8988T (cell line): Measurements from ENCODE around the gene NTNG2.
"Not testable (repeated sequence)": the region's sequence is repeated elsewhere in the genome, so short reads cannot be mapped to it uniquely, and the experiment has no call there.

Source experiments
- DNase-seq: peaks from one replicate; pipeline ENCODE4 v3.0.0; 2011

Gene NTNG2, protein sequence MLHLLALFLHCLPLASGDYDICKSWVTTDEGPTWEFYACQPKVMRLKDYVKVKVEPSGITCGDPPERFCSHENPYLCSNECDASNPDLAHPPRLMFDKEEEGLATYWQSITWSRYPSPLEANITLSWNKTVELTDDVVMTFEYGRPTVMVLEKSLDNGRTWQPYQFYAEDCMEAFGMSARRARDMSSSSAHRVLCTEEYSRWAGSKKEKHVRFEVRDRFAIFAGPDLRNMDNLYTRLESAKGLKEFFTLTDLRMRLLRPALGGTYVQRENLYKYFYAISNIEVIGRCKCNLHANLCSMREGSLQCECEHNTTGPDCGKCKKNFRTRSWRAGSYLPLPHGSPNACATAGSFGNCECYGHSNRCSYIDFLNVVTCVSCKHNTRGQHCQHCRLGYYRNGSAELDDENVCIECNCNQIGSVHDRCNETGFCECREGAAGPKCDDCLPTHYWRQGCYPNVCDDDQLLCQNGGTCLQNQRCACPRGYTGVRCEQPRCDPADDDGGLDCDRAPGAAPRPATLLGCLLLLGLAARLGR

DNA sequence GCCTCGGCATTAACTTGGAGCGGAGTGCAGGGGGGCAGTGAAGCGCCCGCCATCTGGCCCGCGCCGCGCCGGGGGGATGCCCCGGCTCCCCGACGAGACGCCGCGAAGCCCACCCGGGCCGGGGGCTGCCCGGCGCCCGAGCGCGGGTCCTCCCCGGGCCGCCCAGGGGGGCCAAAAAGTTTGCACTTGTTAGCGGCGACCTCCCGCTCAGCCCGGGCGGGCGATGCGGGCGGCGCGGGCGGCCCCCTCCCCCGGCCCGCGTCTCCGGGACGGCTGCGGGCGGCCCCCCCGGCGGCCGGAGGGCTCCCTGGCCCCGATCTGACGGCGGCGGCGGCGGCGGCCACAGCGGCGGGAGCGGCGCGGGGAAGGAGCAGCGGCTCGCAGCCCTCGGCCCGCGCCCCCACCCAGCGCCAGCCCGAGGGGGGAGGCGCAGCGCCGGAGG lies at the start of gene NTNG2:
Gene NTNG2 (plus strand): TSS at position 316 of the 442 bp plus-strand sequence. CDS start 4,774 bp downstream, outside the sequence.
- no peak for DNase-seq

GRCh38 chr9:132114102-132114707 lies 47.7 kb upstream of the NTNG2 start:
- no peak for DNase-seq

DNA sequence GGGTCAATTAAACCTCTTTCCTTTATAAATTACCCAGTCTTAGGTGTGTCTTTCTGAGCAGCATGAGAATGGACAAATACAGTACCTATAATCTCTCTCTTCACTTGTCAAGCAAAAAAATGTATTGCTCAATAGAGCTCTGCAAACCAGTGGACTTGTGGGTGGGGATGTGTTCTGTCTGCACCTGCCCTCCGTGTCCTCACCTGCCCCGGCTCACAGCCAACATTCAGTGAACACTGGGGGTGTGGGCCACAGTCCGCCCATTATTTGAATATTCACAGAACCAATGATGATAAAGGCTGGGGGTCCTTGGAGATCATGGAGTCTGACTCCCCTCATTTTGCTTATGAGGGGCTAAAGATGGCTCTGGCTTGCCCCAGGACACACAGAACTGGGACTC lies 45.3 kb upstream of the NTNG2 start:
- no peak for DNase-seq

DNA sequence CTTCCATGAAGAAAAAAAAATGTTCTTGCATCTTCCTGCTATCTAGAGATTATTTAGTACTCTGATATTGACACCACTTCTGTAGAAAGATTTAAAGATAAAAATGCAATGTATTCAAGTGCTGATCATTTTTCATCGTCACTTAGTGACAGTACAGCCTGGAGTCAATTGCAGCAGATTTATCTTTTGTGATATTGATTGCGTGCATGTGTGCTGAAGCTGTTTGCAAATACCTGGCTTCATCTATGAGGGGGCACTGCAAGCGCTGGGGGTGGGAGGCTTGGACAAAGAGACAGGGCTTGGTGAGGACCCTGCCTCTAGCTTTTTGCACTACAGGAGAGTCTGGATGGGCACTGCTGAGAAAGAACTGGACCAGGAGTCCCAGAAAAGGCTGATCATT lies 44.2 kb upstream of the NTNG2 start:
- DNase-seq: no peak

DNA sequence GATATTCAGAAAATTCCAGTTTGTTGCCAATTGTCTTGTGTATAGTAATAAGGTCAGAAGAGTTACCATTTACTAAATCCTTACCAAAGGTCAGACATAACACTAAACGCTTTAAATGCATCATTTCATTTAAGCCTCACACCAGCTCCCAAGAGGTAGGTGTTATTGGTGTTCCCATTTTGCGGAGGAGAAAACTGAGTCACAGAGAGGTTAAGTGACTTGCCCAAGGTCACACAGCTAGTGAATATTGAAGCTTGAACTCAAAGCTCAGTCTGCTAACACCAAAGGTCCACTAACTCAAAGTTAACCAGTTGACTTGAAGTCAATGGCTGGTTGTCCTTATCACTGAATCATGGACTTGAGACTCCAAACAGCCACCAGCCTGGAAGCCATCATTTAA lies 40.8 kb upstream of the NTNG2 start:
- no peak for DNase-seq

GRCh38 chr9:132124800-132125199 lies 37.1 kb upstream of the NTNG2 start:
- no peak for DNase-seq

DNA sequence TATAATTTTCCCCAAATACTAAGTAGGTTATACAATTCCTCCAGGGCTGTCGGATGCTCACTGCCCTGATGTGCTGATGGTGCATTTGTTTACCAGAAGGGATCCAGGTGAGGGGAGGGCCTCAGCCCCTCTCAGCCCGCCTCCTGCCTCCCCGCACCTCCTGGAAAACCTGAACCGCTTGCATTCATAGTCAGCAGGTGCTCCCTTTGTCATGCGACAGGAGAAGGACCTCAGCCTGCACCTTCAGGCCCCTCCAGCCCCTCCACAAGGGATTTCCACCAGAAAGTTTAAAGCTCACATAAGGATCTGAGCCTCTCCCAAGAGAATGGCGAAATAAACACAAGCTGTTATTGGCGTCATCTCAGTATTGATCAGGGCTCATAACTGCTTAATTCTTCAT lies 36.5 kb upstream of the NTNG2 start:
- no peak for DNase-seq

- no peak for DNase-seq
Observed at GRCh38 chr9:132125944-132126679, 35.7 kb upstream of the NTNG2 start.

GRCh38 chr9:132126680-132127236 lies 35.1 kb upstream of the NTNG2 start:
- no peak for DNase-seq

GRCh38 chr9:132127888-132128534 lies 33.8 kb upstream of the NTNG2 start:
- DNase-seq: no peak

- DNase-seq: no peak
Observed at GRCh38 chr9:132129535-132129934, 32.3 kb upstream of the NTNG2 start.

- not testable (repeated sequence) for DNase-seq
Observed at GRCh38 chr9:132134085-132134484, 27.8 kb upstream of the NTNG2 start.

- no peak for DNase-seq
Observed at GRCh38 chr9:132135456-132135855, 26.4 kb upstream of the NTNG2 start.

- no peak for DNase-seq
Observed at GRCh38 chr9:132136151-132136780, 25.6 kb upstream of the NTNG2 start.

GRCh38 chr9:132141344-132141947 lies 20.4 kb upstream of the NTNG2 start:
- DNase-seq: no peak

DNA sequence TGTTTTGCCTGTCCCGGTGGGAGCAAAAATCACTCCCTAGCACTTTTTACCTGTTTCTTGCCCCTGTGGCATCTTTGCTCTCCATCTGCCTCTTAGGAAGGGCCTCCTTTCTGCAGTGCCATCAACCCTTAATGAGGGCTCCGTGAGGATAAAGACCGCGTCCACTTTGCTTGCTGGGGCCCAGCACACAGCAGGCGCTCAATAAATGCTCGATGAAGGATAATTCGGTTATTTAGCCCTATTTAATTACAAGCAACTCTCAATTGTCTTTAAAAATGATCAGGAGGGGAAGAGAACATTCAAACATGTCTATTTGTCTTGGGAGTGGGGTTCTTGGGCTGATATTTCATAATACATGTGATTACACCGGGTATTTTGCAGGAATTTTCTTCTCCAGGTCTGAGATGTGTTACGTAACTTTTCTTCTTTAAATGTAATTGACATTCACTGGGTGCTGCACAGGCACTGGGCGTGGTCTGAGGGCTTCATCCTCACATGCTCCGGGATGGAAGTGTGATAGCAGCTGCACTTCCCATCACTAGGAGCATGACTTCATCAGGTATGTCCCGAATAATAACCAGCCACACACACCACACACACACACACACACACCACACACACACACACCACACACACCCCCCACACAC lies 19.8 kb upstream of the NTNG2 start:
- no peak for DNase-seq

DNA sequence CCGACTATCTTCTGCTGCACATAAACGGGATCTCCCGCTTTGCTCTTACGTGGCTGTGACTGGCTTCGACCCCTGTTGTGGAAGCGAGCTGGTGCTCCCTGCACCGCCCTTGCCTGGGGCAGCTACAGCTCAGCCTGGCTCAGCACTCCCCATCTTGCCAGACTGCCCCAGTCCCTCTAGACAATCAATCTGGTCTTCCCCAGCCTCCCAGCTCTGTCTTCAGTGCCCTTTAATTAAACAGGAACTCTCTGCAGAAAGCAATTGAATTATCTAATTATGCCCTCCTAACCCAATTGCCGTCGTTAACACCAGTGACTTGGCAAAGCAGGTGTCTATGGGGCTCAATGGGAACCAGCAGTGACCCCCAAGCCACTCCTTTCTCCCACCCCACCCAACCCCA lies 18.9 kb upstream of the NTNG2 start:
- DNase-seq: no peak

DNA sequence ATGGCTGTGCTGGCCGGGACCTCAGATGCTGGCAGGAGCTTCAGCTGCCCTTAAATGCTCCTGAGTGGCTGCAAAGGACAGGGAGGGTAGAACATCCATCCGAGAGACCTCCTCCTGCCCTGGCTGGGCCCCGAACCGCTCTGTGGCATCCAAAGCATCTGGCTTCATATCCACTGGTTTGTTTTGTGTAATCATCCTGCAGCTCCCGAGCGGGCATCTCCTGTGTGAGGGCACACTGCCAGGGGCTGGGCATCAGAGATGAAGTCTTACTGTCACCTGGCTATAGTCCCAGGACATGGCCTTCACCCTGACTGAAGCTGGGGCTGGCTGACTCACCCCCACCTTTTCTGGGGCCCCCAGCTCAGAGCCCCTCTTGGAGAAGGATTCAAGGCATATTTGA lies 18.5 kb upstream of the NTNG2 start:
- no peak for DNase-seq

DNA sequence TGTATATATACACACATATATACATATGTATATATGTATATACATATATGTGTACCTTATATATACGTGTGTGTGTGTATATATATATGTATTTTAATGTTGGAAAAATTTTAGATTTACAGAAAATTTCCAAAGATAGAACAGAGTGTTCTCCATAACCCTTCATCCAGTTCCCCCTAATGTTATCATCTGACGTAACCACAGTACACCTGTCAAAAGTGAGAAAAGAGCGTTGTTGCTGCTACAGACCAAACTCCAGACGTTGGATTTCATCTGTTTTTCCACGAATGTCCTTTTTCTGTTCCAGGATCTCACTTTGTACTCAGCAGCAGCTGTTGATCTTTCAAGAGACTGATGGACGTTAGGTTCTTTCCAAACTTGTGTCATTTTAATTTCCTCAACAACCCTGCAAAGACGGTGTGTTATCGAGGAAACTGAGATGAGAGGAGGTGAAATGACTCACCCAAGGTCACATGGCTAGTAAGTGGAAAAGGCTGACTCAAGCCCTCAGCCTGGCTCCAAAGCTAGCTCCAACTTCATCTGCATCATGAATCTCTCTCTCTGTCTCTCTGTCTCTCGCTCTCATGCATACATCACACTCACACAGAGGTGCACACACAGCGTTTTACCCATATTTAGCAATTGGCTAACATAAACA lies 17.0 kb upstream of the NTNG2 start:
- DNase-seq: no peak

- no peak for DNase-seq
Observed at GRCh38 chr9:132146039-132146438, 15.8 kb upstream of the NTNG2 start.

DNA sequence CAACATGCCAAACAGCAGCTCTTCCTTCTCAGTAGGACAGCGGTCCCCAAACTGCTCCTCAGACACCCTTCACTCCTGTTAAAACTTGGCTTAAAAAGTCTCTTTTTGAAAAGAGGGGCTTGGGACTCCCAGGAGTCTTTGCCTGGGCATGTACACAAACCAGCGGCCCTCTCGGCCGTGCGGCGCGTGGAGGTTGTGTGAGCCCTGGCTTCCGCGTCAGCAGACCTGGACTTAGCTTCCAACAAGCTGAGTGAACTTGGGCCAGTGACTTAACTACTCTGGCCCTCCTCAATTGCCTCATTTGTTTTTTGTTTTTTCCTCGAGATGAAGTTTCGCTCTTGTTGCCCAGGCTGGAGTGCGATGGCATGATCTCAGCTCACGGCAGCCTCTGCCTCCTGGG lies 15.3 kb upstream of the NTNG2 start:
- DNase-seq: no peak
